ELF-1 (cell line): ENCODE results near the gene SLC4A7.

ENCODE experiments used
- DNase-seq: peaks from one replicate; pipeline ENCODE4 v3.0.0-alpha.2; 2016; ENCODE audit warnings: low read depth, low spot score

SLC4A7 gene

GRCh38 chr3:27325419-27325818 lies 158.8 kb downstream of the SLC4A7 start:
- no peak for DNase-seq

GRCh38 chr3:27324686-27325085 lies 159.5 kb downstream of the SLC4A7 start:
- no peak for DNase-seq

GRCh38 chr3:27323087-27323570 lies 161.1 kb downstream of the SLC4A7 start:
- DNase-seq, result peak; percentile 28
